ENCODE data around the gene CCN5.
A peak's percentile ranks its signal among the peaks of the same experiment; 100 is the strongest.

The CCN5 gene

DNA sequence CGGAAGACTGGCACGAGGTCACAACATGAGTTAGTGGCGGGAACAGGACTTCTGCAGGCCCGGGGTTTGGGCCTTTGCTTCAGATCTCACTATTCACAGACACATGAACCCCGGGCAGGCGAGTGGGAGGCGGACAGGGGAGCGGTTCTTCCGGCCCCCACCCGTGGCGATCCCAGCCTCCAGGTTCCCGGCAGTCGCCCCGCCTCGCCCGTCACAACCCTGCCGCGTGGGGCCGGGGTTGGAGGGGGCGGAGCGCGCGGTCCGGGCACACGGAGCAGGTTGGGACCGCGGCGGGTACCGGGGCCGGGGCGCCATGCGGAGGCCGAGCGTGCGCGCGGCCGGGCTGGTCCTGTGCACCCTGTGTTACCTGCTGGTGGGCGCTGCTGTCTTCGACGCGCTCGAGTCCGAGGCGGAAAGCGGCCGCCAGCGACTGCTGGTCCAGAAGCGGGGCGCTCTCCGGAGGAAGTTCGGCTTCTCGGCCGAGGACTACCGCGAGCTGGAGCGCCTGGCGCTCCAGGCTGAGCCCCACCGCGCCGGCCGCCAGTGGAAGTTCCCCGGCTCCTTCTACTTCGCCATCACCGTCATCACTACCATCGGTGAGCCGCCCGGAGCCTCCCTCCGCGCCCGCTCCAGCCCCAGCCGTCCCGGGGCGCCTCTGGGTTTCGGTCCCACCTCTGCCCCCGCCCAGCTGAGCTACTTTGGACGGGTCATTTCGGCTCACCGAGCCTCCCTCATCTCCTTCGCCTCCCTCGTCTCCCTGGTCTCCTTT is 30.6 kb downstream of the CCN5 start, which contains the start of gene KCNK15:
Gene KCNK15, plus strand, starts transcription at position 268 of the 769 bp plus-strand sequence. Its CDS starts 46 bp downstream, at position 314.
- no CpG with 5 or more reads among the region's 81 CpGs for WGBS (ENCODE audit: insufficient coverage, insufficient read length)
- Histone ChIP-seq H3K27ac (ENCODE audit: low read length) (no peak within 1 kb of the TSS), H3K4me1 (ENCODE audit: control insufficient read depth, insufficient read depth, low read length) (no peaks in the 10 kb centered on the region), H3K27me3 (ENCODE audit: control insufficient read depth, insufficient read depth, low read length) (peaks cover 9% of the 10 kb centered on the region; the same call in 1 of the 2 replicates), H3K36me3 (ENCODE audit: control insufficient read depth, insufficient read depth, low read length) (no peaks in the 10 kb centered on the region), H3K9me3 (ENCODE audit: control insufficient read depth, insufficient read depth, low read length) (no peaks in the 10 kb centered on the region), H3K4me3 (ENCODE audit: low read length) (peak within 1 kb of the TSS; percentile 45; the same call in 1 of the 2 replicates)
- DNase-seq (ENCODE audit: low read depth, low spot score) = no peak

DNA sequence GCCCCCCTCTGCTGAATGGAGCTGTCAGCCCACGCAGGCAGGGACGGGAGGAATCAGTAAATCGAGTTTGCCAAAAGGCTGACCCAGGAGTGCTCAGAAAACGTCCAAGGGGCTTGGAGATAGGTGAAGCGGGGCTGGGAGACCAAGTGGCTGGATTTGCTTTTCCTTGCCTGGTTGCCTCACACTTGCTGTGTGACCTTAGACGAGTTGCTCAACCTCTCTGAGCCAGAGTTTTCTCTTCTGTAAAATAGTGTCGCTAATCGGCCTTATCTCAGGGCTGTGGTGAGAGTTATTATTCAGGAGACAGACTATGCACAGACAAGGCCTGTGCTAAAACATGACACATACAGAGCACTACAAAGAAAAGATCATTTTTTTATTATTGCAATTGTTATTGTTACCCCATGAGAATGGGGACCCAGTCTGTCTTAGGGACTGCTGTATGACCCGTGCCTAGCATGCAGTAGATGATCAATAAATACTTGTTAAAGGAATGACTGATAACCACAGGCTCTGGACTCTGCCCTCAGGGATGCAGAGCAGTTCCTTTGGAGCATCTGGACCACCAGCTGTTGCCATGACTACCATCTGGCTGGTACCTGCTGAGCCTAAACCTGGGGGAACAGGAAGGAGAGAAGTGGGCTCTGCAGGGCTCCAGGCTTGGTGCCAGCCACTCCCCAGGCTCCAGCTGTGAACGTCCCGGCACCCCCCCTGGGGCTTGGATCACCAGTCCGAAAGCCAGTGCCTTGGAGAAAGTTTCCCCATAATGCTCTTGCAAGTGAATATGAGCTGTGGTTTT is 31.4 kb downstream of the CCN5 start:
- Histone ChIP-seq H3K4me3 (ENCODE audit: low read length) (peak overlapping the region; percentile 45; the same call in 1 of the 2 replicates), H3K4me1 (ENCODE audit: control insufficient read depth, insufficient read depth, low read length) (no peaks in the 10 kb centered on the region), H3K27ac (ENCODE audit: low read length) (no peak overlapping the region), H3K36me3 (ENCODE audit: control insufficient read depth, insufficient read depth, low read length) (no peaks in the 10 kb centered on the region), H3K27me3 (ENCODE audit: control insufficient read depth, insufficient read depth, low read length) (peaks cover 9% of the 10 kb centered on the region; the same call in 1 of the 2 replicates), H3K9me3 (ENCODE audit: control insufficient read depth, insufficient read depth, low read length) (no peaks in the 10 kb centered on the region)
- DNase-seq (ENCODE audit: low read depth, low spot score) = no peak
- WGBS (ENCODE audit: insufficient coverage, insufficient read length) = no CpG with 5 or more reads among the region's 12 CpGs

DNA sequence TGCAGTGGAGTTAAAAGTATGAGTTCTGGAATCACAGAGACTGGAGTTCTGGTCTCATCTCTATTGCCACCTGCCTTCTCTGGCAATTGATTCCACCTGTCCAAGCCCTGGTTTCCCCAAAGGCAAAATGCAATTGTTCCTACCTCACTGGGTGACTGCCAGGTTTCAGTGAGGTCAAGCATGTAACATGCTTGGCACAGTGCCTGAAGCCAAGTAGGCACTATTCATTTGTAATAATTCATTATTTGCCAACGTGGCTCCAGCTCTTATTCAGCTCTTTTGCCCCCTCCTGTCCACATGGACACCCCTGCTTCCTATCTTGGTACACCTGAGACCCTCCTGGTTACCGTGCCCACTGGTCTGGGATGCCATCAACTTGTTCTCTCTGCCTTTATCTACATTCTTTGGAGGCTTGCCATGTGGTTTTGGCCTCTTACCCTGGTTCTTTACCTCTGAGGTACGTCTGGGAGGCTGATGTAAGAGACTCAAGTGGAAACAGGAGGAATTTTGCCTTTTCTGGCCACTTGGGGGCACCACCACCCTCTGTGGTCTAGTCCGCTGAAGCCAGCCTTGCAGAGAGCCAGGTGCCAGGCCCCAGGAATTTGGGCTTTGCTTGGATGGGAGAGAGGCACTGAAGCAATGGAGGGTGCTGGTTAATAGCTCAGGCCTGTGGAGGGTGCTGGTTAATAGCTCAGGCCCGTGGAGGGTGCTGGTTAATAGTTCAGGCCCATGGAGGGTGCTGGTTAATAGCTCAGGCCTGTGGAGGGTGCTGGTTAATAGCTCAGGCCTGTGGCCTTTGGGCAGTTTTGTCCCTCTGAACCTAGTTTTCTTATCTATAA is 32.2 kb downstream of the CCN5 start:
- no peak overlapping the region for H3K4me3 ChIP-seq (ENCODE audit: low read length)
- H3K36me3 ChIP-seq (ENCODE audit: control insufficient read depth, insufficient read depth, low read length) = no peaks in the 10 kb centered on the region
- peak; percentile 84 for DNase-seq (ENCODE audit: low read depth, low spot score)
- no peaks in the 10 kb centered on the region for H3K9me3 ChIP-seq (ENCODE audit: control insufficient read depth, insufficient read depth, low read length)
- H3K27me3 ChIP-seq (ENCODE audit: control insufficient read depth, insufficient read depth, low read length) = peaks cover 9% of the 10 kb centered on the region; the same call in 1 of the 2 replicates
- H3K4me1 ChIP-seq (ENCODE audit: control insufficient read depth, insufficient read depth, low read length) = no peaks in the 10 kb centered on the region
- no CpG with 5 or more reads among the region's 5 CpGs for WGBS (ENCODE audit: insufficient coverage, insufficient read length)
- no peak overlapping the region for H3K27ac ChIP-seq (ENCODE audit: low read length)

DNA sequence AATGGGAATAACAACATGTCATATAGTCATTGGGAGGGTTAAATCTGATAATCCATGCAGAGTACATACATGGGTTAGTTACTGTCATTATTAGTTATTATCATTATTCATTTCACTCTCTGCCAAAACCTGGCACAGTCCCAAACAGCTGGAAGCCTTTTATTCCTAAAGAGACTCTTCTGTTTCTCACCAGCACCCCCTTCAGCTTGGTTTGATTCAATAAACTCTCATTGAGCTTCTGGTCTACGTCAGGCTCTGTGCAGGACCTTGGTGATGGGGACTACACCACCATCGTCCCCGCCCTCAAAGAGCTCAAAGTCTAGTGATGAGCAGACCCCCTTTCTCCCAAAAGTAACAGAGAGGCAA is 32.8 kb downstream of the CCN5 start:
- WGBS (ENCODE audit: insufficient coverage, insufficient read length) = no CpG with 5 or more reads among the region's 3 CpGs
- Histone ChIP-seq H3K4me3 (ENCODE audit: low read length) (no peak overlapping the region), H3K27ac (ENCODE audit: low read length) (no peak overlapping the region), H3K9me3 (ENCODE audit: control insufficient read depth, insufficient read depth, low read length) (no peaks in the 10 kb centered on the region), H3K36me3 (ENCODE audit: control insufficient read depth, insufficient read depth, low read length) (no peaks in the 10 kb centered on the region), H3K4me1 (ENCODE audit: control insufficient read depth, insufficient read depth, low read length) (no peaks in the 10 kb centered on the region), H3K27me3 (ENCODE audit: control insufficient read depth, insufficient read depth, low read length) (peaks cover 9% of the 10 kb centered on the region; the same call in 1 of the 2 replicates)
- no peak for DNase-seq (ENCODE audit: low read depth, low spot score)

DNA sequence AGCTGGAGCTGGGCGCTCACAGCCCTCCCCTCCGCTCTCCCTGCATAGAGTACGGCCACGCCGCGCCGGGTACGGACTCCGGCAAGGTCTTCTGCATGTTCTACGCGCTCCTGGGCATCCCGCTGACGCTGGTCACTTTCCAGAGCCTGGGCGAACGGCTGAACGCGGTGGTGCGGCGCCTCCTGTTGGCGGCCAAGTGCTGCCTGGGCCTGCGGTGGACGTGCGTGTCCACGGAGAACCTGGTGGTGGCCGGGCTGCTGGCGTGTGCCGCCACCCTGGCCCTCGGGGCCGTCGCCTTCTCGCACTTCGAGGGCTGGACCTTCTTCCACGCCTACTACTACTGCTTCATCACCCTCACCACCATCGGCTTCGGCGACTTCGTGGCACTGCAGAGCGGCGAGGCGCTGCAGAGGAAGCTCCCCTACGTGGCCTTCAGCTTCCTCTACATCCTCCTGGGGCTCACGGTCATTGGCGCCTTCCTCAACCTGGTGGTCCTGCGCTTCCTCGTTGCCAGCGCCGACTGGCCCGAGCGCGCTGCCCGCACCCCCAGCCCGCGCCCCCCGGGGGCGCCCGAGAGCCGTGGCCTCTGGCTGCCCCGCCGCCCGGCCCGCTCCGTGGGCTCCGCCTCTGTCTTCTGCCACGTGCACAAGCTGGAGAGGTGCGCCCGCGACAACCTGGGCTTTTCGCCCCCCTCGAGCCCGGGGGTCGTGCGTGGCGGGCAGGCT is 35.1 kb downstream of the CCN5 start:
- Histone ChIP-seq H3K4me3 (ENCODE audit: low read length) (no peak overlapping the region), H3K36me3 (ENCODE audit: control insufficient read depth, insufficient read depth, low read length) (no peaks in the 10 kb centered on the region), H3K27me3 (ENCODE audit: control insufficient read depth, insufficient read depth, low read length) (peaks cover 9% of the 10 kb centered on the region; the same call in 1 of the 2 replicates), H3K4me1 (ENCODE audit: control insufficient read depth, insufficient read depth, low read length) (no peaks in the 10 kb centered on the region), H3K9me3 (ENCODE audit: control insufficient read depth, insufficient read depth, low read length) (no peaks in the 10 kb centered on the region), H3K27ac (ENCODE audit: low read length) (no peak overlapping the region)
- no CpG with 5 or more reads among the region's 73 CpGs for WGBS (ENCODE audit: insufficient coverage, insufficient read length)
- DNase-seq (ENCODE audit: low read depth, low spot score) = no peak

DNA sequence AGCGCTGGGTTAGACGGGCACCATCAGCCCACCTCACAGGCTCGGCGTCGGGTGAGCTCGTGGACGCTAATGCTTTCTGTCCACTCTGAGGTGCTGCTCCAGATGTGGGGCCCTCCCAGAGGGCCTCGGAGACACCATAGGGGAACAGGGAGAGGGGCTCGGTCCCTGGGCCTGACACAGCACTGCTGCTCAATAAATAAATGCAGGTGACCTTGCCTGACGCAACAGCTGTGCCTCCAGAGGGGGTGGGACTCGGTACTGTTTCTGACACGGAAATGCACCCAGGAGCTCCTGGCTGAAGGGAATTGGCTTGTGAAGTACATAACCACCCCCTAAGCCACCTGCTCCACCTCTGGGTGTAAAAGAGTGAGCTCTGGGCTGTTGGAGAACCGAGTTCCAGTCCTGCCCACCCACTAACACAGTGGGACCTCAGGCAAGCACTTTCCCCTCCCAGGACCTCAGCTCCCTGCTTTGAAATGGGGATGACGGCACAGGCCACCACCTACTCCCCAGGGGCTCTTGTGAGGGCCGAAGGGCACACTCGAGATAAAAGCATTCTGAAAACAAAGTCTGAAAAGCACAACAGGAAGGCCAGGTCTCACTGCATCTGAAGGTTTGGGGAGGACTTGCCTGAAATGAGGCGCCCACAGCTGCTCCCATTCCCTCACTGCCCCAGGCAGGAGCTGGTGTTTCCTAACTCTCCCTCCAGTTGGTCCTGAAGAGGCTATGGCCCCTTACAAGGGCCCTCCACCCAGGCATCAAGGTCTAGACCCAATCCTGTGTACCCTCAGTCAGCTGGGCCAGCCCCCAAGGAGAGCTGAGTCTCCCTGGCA is 37.1 kb downstream of the CCN5 start:
- Histone ChIP-seq H3K36me3 (ENCODE audit: control insufficient read depth, insufficient read depth, low read length) (peaks cover 3% of the 10 kb centered on the region; the same call in 1 of the 2 replicates), H3K4me3 (ENCODE audit: low read length) (no peak overlapping the region), H3K9me3 (ENCODE audit: control insufficient read depth, insufficient read depth, low read length) (no peaks in the 10 kb centered on the region), H3K27me3 (ENCODE audit: control insufficient read depth, insufficient read depth, low read length) (no peaks in the 10 kb centered on the region), H3K27ac (ENCODE audit: low read length) (no peak overlapping the region), H3K4me1 (ENCODE audit: control insufficient read depth, insufficient read depth, low read length) (no peaks in the 10 kb centered on the region)
- no peak for DNase-seq (ENCODE audit: low read depth, low spot score)
- no CpG with 5 or more reads among the region's 17 CpGs for WGBS (ENCODE audit: insufficient coverage, insufficient read length)

DNA sequence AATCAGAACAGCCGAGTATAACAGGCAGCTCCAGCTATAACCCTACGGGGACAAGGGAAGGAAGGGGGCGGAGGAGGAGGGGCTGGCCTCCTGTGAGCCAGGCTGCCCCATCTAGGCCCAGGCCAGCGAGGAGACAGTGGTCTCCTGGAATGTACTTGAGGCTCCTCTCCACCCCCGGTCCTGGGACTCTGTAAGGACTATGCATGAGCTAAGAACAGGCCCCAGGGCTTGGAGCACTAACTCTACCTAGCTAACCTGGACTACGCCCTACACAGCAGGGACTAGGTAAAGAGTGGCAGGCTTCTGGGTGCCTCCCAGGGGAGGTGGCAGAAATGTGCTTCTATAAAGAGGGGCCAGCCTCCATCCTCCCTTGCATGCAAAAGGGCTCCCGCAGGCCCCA is 39.4 kb downstream of the CCN5 start:
- H3K27ac ChIP-seq (ENCODE audit: low read length) = no peak overlapping the region
- no peak for DNase-seq (ENCODE audit: low read depth, low spot score)
- H3K36me3 ChIP-seq (ENCODE audit: control insufficient read depth, insufficient read depth, low read length) = peaks cover 3% of the 10 kb centered on the region; the same call in 1 of the 2 replicates
- H3K4me1 ChIP-seq (ENCODE audit: control insufficient read depth, insufficient read depth, low read length) = no peaks in the 10 kb centered on the region
- no CpG with 5 or more reads among the region's 7 CpGs for WGBS (ENCODE audit: insufficient coverage, insufficient read length)
- H3K27me3 ChIP-seq (ENCODE audit: control insufficient read depth, insufficient read depth, low read length) = no peaks in the 10 kb centered on the region
- H3K4me3 ChIP-seq (ENCODE audit: low read length) = no peak overlapping the region
- no peaks in the 10 kb centered on the region for H3K9me3 ChIP-seq (ENCODE audit: control insufficient read depth, insufficient read depth, low read length)

DNA sequence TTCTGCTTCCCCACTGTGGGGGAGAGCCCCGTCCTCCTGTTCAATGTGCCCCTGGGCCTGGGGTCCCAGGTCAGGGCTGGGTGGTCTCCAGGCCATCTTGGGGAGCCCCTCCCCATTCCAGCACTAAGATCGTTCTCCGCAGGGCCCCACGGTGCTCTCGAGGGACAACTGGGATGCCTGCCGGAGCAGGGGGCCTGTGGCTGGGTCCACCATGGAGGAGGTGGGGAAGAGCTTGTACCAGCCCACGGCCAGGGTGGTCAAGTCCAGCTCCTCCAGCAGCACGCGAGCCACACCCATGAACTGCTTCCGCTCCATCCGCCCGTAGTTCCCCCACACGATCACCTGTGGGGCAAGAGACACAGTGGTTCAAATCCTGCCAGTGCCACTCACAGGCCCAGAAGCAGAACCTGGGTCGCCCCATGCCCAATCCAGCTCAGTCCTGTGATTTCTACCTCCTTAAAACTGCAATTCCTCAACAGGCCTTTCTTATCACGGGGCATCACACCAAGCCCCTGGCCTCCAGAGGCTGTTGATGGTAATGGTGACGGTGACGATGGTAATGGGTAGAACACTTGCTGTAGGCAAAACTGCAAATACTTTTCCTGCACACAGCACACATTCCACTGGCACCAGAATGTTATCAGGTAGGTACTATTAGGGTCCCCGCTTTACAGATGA is 41.0 kb downstream of the CCN5 start:
- Histone ChIP-seq H3K4me1 (ENCODE audit: control insufficient read depth, insufficient read depth, low read length) (no peaks in the 10 kb centered on the region), H3K9me3 (ENCODE audit: control insufficient read depth, insufficient read depth, low read length) (no peaks in the 10 kb centered on the region), H3K27ac (ENCODE audit: low read length) (no peak overlapping the region), H3K27me3 (ENCODE audit: control insufficient read depth, insufficient read depth, low read length) (no peaks in the 10 kb centered on the region), H3K36me3 (ENCODE audit: control insufficient read depth, insufficient read depth, low read length) (peaks cover 3% of the 10 kb centered on the region; the same call in 1 of the 2 replicates), H3K4me3 (ENCODE audit: low read length) (no peak overlapping the region)
- DNase-seq (ENCODE audit: low read depth, low spot score) = no peak
- no CpG with 5 or more reads among the region's 18 CpGs for WGBS (ENCODE audit: insufficient coverage, insufficient read length)

DNA sequence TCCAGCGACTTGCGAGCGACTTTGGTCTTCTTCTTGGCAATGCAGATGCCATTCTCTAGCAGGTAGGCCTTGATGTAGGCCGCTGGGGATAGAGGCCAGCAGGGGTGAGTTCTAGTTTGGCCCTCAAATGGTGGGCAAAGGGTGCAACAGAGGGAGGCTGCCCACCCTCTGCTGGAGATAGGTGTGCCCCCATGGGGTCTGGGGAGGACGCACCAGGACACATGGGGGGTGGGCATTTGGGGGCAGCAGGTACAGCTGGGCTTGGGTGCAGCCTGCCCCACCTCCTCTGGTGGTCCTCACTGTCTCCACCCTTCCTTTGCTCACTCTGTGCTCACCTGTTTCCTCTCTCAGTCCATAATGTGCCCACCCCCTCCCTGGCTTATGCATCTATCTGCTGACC is 41.8 kb downstream of the CCN5 start:
- no peak overlapping the region for H3K27ac ChIP-seq (ENCODE audit: low read length)
- H3K27me3 ChIP-seq (ENCODE audit: control insufficient read depth, insufficient read depth, low read length) = no peaks in the 10 kb centered on the region
- H3K4me3 ChIP-seq (ENCODE audit: low read length) = no peak overlapping the region
- H3K36me3 ChIP-seq (ENCODE audit: control insufficient read depth, insufficient read depth, low read length) = peaks cover 3% of the 10 kb centered on the region; the same call in 1 of the 2 replicates
- H3K9me3 ChIP-seq (ENCODE audit: control insufficient read depth, insufficient read depth, low read length) = no peaks in the 10 kb centered on the region
- no peaks in the 10 kb centered on the region for H3K4me1 ChIP-seq (ENCODE audit: control insufficient read depth, insufficient read depth, low read length)
- no peak for DNase-seq (ENCODE audit: low read depth, low spot score)
- no CpG with 5 or more reads among the region's 5 CpGs for WGBS (ENCODE audit: insufficient coverage, insufficient read length)
